Measurements from ENCODE around the gene ALK. TPM values are rescaled to one million over a fixed set of nuclear protein-coding genes. Genes with fewer than 3 reads are reported as not detected.

ALK gene
- polyA plus RNA-seq, 4 donors = 0.04 to 0.98 TPM; not detected in 2

DNA sequence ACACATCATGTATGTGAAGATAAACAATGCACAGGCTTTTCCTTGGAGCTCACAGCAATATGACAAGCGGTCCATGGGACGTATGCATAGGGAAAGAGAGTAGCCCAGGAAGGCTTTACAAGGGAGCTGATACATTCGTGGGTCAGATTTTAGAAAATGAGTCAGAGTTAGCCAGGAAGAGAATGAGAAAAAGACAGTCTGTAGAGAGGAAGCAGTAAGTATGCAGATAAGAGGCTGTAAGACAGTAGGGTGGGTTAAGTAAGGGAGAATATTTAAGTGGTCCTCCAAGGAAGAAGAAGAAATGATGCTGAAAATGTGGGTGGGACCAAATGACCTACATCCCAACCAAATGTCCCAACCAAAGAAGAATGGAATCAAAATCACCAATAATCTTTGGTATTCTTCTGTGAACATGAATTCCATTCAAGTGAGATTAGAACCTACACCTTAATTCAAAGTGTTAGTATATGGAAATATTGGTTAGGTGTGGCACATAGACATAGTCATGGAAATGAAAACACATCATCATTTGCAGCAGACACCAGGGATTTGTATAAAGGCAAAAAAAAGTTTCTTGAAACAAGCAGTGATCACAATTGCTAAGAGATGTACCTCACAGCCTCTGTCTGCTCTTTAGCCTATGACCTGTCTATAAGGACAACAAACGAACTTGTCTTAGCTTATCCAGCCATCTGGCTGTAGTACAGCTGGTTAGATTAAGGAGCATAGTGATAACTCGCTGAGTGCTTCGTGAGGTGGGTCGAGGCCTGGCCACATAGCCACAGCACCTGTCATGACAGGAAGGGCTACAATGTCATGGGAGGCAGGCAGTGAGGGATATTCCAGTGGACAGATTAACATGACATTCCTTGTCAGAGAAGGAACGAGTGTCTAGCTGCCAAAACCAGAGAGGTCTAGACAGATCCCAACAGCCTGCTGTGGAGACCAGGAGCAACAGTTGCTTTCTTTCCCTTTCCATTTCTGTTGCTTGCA lies 133.6 kb downstream of the ALK start:
- Histone ChIP-seq H3K4me3 (ENCODE audit: low read depth in 1 of 3, low read length in 3 of 3) (no peak overlapping the region), H3K36me3 (ENCODE audit: control insufficient read depth in 3 of 3, insufficient read depth in 2 of 3, low read depth in 1 of 3, low read length in 3 of 3) (no peaks in the 10 kb centered on the region), H3K27ac (ENCODE audit: low read depth in 1 of 3, low read length in 2 of 3) (no peak overlapping the region), H3K4me1 (ENCODE audit: control insufficient read depth in 3 of 3, insufficient read depth in 2 of 3, low read depth in 1 of 3, low read length in 2 of 3) (no peaks in the 10 kb centered on the region), H3K27me3 (ENCODE audit: control insufficient read depth in 3 of 3, insufficient read depth in 3 of 3, low read length in 3 of 3) (no peaks in the 10 kb centered on the region), H3K9me3 (ENCODE audit: control insufficient read depth in 2 of 2, insufficient read depth in 1 of 2, low read depth in 1 of 2, low read length in 1 of 2) (no peaks in the 10 kb centered on the region)
- WGBS, 3 donors = 72 to 78% (median 76%) methylated on average over 8 of the region's 8 CpGs
- no peak for FAIRE-seq
- DNase-seq = no peak

DNA sequence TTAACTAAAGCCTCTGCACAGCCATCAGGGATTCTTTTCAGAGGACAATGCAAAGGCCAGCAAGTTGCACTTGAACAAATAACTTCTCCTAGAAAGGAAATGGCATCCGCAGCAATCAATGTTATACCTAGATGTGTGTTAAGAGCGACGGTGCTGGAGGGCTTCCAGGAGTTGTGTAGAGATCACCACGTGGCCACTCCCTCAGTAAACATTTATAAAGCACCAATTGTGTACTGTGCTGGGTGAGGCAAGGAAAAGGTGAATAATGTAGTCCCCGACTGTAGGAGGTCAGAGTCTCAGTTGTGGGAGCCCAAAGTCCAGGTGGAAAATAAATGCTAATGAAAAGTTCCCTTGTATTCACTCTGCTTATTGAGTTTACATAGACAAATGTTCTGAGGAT lies 135.0 kb downstream of the ALK start:
- DNase-seq (peak in 1 of 2 donors; percentile 29), FAIRE-seq (no peak)
- no peaks in the 10 kb centered on the region for H3K27me3 ChIP-seq (ENCODE audit: control insufficient read depth in 3 of 3, insufficient read depth in 3 of 3, low read length in 3 of 3)
- H3K36me3 ChIP-seq (ENCODE audit: control insufficient read depth in 3 of 3, insufficient read depth in 2 of 3, low read depth in 1 of 3, low read length in 3 of 3) = no peaks in the 10 kb centered on the region
- H3K27ac ChIP-seq (ENCODE audit: low read depth in 1 of 3, low read length in 2 of 3) = no peak overlapping the region
- no peak overlapping the region for H3K4me3 ChIP-seq (ENCODE audit: low read depth in 1 of 3, low read length in 3 of 3)
- H3K9me3 ChIP-seq (ENCODE audit: control insufficient read depth in 2 of 2, insufficient read depth in 1 of 2, low read depth in 1 of 2, low read length in 1 of 2) = no peaks in the 10 kb centered on the region
- WGBS, 3 donors = 19 to 58% (median 40%) methylated on average over 5 of the region's 5 CpGs
- no peaks in the 10 kb centered on the region for H3K4me1 ChIP-seq (ENCODE audit: control insufficient read depth in 3 of 3, insufficient read depth in 2 of 3, low read depth in 1 of 3, low read length in 2 of 3)

DNA sequence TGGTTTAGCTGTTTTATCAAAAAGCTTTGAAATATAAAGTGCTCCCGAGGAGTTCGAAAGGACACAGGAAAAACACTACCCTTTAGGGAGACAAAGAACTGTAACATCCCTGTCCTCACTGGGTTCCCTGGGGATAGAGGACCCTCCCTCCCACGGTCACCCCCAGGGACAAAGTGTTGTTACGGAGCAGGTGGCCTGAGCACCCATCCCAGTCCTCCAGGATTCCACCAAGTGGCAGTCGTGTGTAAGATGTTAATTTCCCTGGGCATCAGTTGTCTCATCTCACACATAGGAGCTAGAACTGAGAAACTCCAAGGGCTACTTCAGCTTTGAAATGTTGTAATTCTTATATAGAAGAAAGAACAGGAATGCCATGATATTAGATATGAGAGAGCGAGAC lies 137.7 kb downstream of the ALK start:
- no peak overlapping the region for H3K27ac ChIP-seq (ENCODE audit: low read depth in 1 of 3, low read length in 2 of 3)
- H3K36me3 ChIP-seq (ENCODE audit: control insufficient read depth in 3 of 3, insufficient read depth in 2 of 3, low read depth in 1 of 3, low read length in 3 of 3) = no peaks in the 10 kb centered on the region
- no peaks in the 10 kb centered on the region for H3K27me3 ChIP-seq (ENCODE audit: control insufficient read depth in 3 of 3, insufficient read depth in 3 of 3, low read length in 3 of 3)
- 80 to 90% (median 88%) methylated on average over 6 of the region's 6 CpGs for WGBS, 3 donors
- FAIRE-seq = no peak
- no peaks in the 10 kb centered on the region for H3K9me3 ChIP-seq (ENCODE audit: control insufficient read depth in 2 of 2, insufficient read depth in 1 of 2, low read depth in 1 of 2, low read length in 1 of 2)
- no peak for DNase-seq
- no peak overlapping the region for H3K4me3 ChIP-seq (ENCODE audit: low read depth in 1 of 3, low read length in 3 of 3)
- H3K4me1 ChIP-seq (ENCODE audit: control insufficient read depth in 3 of 3, insufficient read depth in 2 of 3, low read depth in 1 of 3, low read length in 2 of 3) = no peaks in the 10 kb centered on the region

DNA sequence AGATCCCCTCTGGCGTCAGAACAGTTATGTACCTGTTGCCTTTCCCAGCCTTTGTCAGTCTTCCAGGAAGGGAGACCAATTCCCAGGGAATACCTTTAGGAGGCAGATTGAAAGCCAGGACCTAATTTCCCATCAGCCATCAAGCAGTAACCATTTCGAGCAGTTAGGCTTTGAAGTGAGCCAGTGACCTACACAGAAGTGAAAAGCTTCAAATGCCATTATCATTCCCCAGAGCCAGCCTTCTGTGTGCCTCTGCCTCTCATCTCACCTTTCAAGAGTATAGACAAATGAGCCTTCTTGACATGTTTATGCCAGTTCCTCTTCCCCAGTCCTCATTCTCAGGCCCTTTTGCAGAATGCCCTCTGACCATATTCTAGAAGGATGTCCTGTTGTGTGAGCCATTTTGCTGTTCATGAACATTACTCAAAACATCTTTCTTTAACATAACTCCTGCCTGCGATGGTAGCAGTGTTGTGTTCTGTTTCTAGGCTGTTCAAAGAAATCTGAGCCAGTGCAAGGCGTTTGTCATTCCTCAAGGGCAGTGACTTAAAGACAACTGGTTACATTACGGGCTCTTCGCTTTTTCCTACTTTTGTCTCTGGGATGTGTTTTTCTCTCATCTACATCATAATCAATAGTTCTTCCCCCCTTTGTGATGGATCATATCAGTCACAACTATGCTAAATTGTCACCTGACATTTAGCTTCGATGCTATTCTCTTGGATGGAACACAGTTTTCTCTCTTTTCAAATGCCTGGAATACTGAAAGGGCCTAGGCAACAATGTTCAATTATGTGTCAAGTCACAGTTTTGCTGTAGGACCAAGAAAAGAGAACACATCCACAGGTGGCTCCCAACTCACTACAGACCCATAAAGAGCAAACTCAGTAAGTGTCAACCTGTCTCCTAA lies 138.6 kb downstream of the ALK start:
- no peaks in the 10 kb centered on the region for H3K36me3 ChIP-seq (ENCODE audit: control insufficient read depth in 3 of 3, insufficient read depth in 2 of 3, low read depth in 1 of 3, low read length in 3 of 3)
- no peak overlapping the region for H3K4me3 ChIP-seq (ENCODE audit: low read depth in 1 of 3, low read length in 3 of 3)
- DNase-seq = no peak
- 73 to 82% (median 82%) methylated on average over 7 of the region's 7 CpGs for WGBS, 3 donors
- no peaks in the 10 kb centered on the region for H3K27me3 ChIP-seq (ENCODE audit: control insufficient read depth in 3 of 3, insufficient read depth in 3 of 3, low read length in 3 of 3)
- no peaks in the 10 kb centered on the region for H3K9me3 ChIP-seq (ENCODE audit: control insufficient read depth in 2 of 2, insufficient read depth in 1 of 2, low read depth in 1 of 2, low read length in 1 of 2)
- no peak for FAIRE-seq
- no peaks in the 10 kb centered on the region for H3K4me1 ChIP-seq (ENCODE audit: control insufficient read depth in 3 of 3, insufficient read depth in 2 of 3, low read depth in 1 of 3, low read length in 2 of 3)
- H3K27ac ChIP-seq (ENCODE audit: low read depth in 1 of 3, low read length in 2 of 3) = no peak overlapping the region

DNA sequence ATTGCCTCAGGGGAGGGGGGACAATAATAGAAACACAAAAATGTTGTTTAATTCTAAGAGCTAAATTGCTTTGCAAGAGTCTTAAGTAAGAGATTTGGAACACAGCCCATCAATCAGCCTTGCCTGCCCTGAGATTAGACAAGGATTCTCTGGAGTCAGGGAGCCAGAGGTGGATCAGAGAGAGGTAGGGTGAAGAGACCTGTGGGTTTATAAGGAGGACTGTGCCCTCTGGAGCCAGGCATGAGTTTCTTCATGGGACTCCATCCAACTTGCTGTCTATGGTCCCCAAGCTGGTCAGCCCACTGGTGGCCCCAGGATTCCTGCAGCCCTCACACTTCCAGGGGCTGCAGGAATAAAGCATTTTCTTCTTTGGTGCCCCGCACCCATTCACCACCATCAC lies 139.3 kb downstream of the ALK start:
- FAIRE-seq (no peak), DNase-seq (no peak)
- H3K27me3 ChIP-seq (ENCODE audit: control insufficient read depth in 3 of 3, insufficient read depth in 3 of 3, low read length in 3 of 3) = no peaks in the 10 kb centered on the region
- H3K36me3 ChIP-seq (ENCODE audit: control insufficient read depth in 3 of 3, insufficient read depth in 2 of 3, low read depth in 1 of 3, low read length in 3 of 3) = no peaks in the 10 kb centered on the region
- WGBS, 3 donors = 36 to 83% (median 80%) methylated on average over 1 of the region's 1 CpG
- H3K4me3 ChIP-seq (ENCODE audit: low read depth in 1 of 3, low read length in 3 of 3) = no peak overlapping the region
- no peaks in the 10 kb centered on the region for H3K4me1 ChIP-seq (ENCODE audit: control insufficient read depth in 3 of 3, insufficient read depth in 2 of 3, low read depth in 1 of 3, low read length in 2 of 3)
- no peak overlapping the region for H3K27ac ChIP-seq (ENCODE audit: low read depth in 1 of 3, low read length in 2 of 3)
- H3K9me3 ChIP-seq (ENCODE audit: control insufficient read depth in 2 of 2, insufficient read depth in 1 of 2, low read depth in 1 of 2, low read length in 1 of 2) = no peaks in the 10 kb centered on the region

DNA sequence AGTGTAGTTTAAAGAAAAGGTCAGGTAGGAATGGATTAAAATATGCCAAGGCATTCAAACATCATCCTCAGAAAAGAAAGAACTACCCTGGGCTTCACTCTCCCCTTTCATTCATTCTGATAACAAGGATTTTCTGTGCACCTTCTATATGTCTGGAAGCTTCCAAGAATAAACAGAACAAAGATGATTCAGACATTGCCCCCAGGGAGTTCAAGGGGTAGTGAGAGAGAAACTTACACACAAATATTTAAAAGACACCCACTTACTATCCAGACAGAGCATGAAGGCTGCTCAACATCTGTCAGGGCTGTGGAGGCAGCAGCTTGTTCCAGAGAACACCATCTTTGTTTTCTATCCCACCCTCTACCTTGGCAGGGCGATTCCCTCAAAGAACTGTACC lies 140.5 kb downstream of the ALK start:
- H3K27ac ChIP-seq (ENCODE audit: low read depth in 1 of 3, low read length in 2 of 3) = no peak overlapping the region
- DNase-seq (no peak), FAIRE-seq (no peak)
- WGBS, 3 donors = 80 to 86% (median 80%) methylated on average over 1 of the region's 1 CpG
- no peaks in the 10 kb centered on the region for H3K9me3 ChIP-seq (ENCODE audit: control insufficient read depth in 2 of 2, insufficient read depth in 1 of 2, low read depth in 1 of 2, low read length in 1 of 2)
- no peaks in the 10 kb centered on the region for H3K36me3 ChIP-seq (ENCODE audit: control insufficient read depth in 3 of 3, insufficient read depth in 2 of 3, low read depth in 1 of 3, low read length in 3 of 3)
- no peak overlapping the region for H3K4me3 ChIP-seq (ENCODE audit: low read depth in 1 of 3, low read length in 3 of 3)
- H3K4me1 ChIP-seq (ENCODE audit: control insufficient read depth in 3 of 3, insufficient read depth in 2 of 3, low read depth in 1 of 3, low read length in 2 of 3) = no peaks in the 10 kb centered on the region
- H3K27me3 ChIP-seq (ENCODE audit: control insufficient read depth in 3 of 3, insufficient read depth in 3 of 3, low read length in 3 of 3) = no peaks in the 10 kb centered on the region

DNA sequence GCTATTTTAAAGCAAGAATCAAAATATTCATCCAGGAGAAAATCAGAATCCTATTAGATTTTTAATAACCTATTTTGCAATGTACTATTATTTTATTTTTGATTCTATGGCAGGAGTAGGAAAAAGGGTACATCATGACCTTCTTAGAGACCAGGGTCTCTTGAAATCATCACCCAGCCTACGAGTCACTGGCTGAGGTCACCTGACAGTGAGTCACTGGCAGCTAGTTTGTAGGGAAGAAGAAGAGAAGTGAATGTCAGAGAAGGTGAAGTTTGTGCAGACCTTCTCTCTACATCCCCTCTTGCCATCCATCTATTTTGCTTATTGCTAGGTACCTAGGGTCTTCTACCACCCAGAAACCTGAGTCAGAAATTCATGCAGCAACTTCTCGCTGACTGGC lies 144.2 kb downstream of the ALK start:
- DNase-seq (no peak), FAIRE-seq (no peak)
- Histone ChIP-seq H3K9me3 (ENCODE audit: control insufficient read depth in 2 of 2, insufficient read depth in 1 of 2, low read depth in 1 of 2, low read length in 1 of 2) (no peaks in the 10 kb centered on the region), H3K36me3 (ENCODE audit: control insufficient read depth in 3 of 3, insufficient read depth in 2 of 3, low read depth in 1 of 3, low read length in 3 of 3) (no peaks in the 10 kb centered on the region), H3K4me1 (ENCODE audit: control insufficient read depth in 3 of 3, insufficient read depth in 2 of 3, low read depth in 1 of 3, low read length in 2 of 3) (no peaks in the 10 kb centered on the region), H3K4me3 (ENCODE audit: low read depth in 1 of 3, low read length in 3 of 3) (no peak overlapping the region), H3K27ac (ENCODE audit: low read depth in 1 of 3, low read length in 2 of 3) (no peak overlapping the region), H3K27me3 (ENCODE audit: control insufficient read depth in 3 of 3, insufficient read depth in 3 of 3, low read length in 3 of 3) (no peaks in the 10 kb centered on the region)
- 55 to 63% (median 56%) methylated on average over 2 of the region's 2 CpGs for WGBS, 3 donors

DNA sequence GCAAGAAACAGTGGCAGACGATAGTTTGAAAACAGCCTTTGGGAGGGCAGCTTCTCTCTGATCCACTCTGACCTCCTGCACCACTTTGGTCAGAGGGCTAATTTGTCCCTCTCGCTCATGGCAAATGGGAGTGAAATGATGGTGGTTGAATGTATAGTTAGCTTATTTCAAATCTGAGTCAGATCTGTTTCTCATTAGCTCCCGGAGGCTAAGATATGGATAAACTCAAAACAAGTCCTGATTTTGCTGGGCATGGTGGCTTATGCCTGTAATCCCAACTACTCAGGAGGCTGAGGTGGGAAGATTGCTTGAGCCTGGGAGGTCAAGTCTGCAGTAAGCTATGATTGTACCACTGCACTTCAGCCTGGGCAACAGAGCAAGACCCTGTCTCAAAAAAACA lies 145.0 kb downstream of the ALK start:
- Histone ChIP-seq H3K27me3 (ENCODE audit: control insufficient read depth in 3 of 3, insufficient read depth in 3 of 3, low read length in 3 of 3) (no peaks in the 10 kb centered on the region), H3K27ac (ENCODE audit: low read depth in 1 of 3, low read length in 2 of 3) (no peak overlapping the region), H3K36me3 (ENCODE audit: control insufficient read depth in 3 of 3, insufficient read depth in 2 of 3, low read depth in 1 of 3, low read length in 3 of 3) (no peaks in the 10 kb centered on the region), H3K9me3 (ENCODE audit: control insufficient read depth in 2 of 2, insufficient read depth in 1 of 2, low read depth in 1 of 2, low read length in 1 of 2) (no peaks in the 10 kb centered on the region), H3K4me1 (ENCODE audit: control insufficient read depth in 3 of 3, insufficient read depth in 2 of 3, low read depth in 1 of 3, low read length in 2 of 3) (no peaks in the 10 kb centered on the region), H3K4me3 (ENCODE audit: low read depth in 1 of 3, low read length in 3 of 3) (no peak overlapping the region)
- no peak for DNase-seq
- no peak for FAIRE-seq
- WGBS, 3 donors = 67 to 86% (median 72%) methylated on average over 3 of the region's 3 CpGs
